SK-N-MC (cell line): ENCODE results near the gene ACOXL.

ENCODE experiments used
- EZH2 ChIP-seq: fragments of 200-600 bp; sonication (generic); IDR thresholded peaks from one replicate; pipeline ENCODE4 v1.6.1; 2017; ENCODE audit warnings: antibody characterized with exemption
- FOXP2 ChIP-seq: optimal IDR thresholded peaks from 2 replicates; pipeline ENCODE3; 2011; ENCODE audit warnings: mild to moderate bottlenecking, moderate library complexity; ENCODE audit not compliant: insufficient read depth; ENCODE audit errors: extremely low read length, control extremely low read depth
- POLR2AphosphoS5 ChIP-seq: IDR thresholded peaks from 2 replicates; pipeline ENCODE4 v1.6.1; 2012; ENCODE audit warnings: mild to moderate bottlenecking, low read depth, low read length, borderline replicate concordance

DNA sequence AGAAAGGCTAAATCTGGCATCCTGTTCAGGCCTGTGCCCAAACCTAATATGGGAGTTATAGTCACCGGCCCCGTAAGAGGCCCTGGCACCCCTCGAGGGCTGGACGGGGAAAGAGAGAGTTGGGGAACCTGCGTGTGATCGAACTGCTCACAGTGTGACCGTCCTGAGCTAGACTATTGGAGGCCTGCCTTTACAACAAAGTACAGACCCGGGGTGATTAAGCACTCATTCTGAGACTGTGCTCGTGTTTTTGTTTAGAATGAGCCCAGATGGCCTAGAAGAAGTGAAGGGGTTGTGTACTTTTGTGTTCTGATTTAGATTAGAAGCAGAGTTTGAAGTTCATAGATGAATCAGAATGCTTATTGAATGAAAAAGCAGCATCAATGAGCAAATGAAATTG lies 115.3 kb downstream of the ACOXL start:
- TF ChIP-seq EZH2, result no peak
- TF ChIP-seq POLR2AphosphoS5, result no peak
- no peak for TF ChIP-seq FOXP2
